IPS-20b (cell line): ENCODE data around the gene ZNF106.

ENCODE experiments used
- H3K27ac ChIP-seq: one replicate; pipeline ENCODE4 v1.5.1; 2013; ENCODE audit warnings: low read length
- H3K27me3 ChIP-seq: 2 replicates; pipeline ENCODE4 v1.6.1; 2013; ENCODE audit warnings: mild to moderate bottlenecking, low read length, inconsistent platforms; ENCODE audit not compliant: insufficient read depth
- H3K36me3 ChIP-seq: 2 replicates; pipeline ENCODE4 v1.6.1; 2013; ENCODE audit warnings: low read depth, mild to moderate bottlenecking, inconsistent platforms, low read length, moderate library complexity; ENCODE audit not compliant: insufficient read depth
- H3K4me1 ChIP-seq: 2 replicates; pipeline ENCODE4 v1.6.1; 2013; ENCODE audit warnings: mild to moderate bottlenecking, control low read depth, inconsistent platforms, low read length, moderate library complexity; ENCODE audit not compliant: insufficient read depth
- H3K4me3 ChIP-seq: 2 replicates; pipeline ENCODE4 v1.5.1; 2013; ENCODE audit warnings: mild to moderate bottlenecking, low read length, inconsistent platforms
- H3K9ac ChIP-seq: 2 replicates; pipeline ENCODE4 v1.6.1; 2013; ENCODE audit warnings: low read depth, mild to moderate bottlenecking, inconsistent platforms, low read length, moderate library complexity
- H3K9me3 ChIP-seq: 2 replicates; pipeline ENCODE4 v1.6.1; 2013; ENCODE audit warnings: mild to moderate bottlenecking, low read depth, low read length, inconsistent platforms; ENCODE audit not compliant: insufficient read depth

The ZNF106 gene

DNA sequence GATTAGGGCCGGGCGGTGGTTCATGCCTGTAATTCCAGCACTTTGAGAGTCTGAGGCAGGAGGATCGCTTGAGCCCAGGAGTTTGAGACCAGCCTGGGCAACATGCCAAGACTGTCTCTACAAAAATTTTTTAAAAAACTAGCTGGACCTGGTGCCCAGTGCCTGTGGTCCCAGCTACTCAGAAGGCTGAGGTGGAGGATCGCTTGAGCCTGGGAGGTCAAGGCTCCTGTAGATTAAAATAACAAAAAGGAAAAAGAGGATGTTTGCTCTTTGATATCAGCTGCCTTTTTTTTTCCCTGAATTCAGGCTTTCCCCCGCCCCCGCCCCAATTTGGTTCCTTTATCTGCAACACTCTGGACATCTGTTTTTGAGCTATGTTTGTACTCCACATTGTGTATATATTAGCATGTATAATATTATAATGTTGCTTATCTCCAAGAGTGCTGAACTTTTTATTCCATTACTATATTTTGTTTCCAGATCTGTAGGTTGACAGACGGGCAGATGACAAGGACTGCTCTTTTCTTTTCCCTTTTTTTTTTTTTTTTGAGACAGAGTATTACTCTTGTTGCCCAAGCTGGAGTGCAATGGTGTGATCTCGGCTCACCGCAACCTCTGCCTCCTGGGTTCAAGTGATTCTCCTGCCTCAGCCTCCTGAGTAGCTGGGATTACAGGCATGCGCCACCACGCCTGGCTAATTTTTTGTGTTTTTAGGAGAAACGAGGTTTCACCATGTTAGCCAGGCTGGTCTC, 9.1 kb upstream of the ZNF106 start:
- Histone ChIP-seq H3K36me3 (0 out of 2 replicates have a peak, but pooled peaks cover 3% of the 10 kb centered on the region), H3K4me1 (peaks cover 6% of the 10 kb centered on the region), H3K9ac (no peak overlapping the region), H3K27me3 (no peaks in the 10 kb centered on the region), H3K9me3 (no peaks in the 10 kb centered on the region), H3K27ac (no peak overlapping the region), H3K4me3 (no peak overlapping the region)

DNA sequence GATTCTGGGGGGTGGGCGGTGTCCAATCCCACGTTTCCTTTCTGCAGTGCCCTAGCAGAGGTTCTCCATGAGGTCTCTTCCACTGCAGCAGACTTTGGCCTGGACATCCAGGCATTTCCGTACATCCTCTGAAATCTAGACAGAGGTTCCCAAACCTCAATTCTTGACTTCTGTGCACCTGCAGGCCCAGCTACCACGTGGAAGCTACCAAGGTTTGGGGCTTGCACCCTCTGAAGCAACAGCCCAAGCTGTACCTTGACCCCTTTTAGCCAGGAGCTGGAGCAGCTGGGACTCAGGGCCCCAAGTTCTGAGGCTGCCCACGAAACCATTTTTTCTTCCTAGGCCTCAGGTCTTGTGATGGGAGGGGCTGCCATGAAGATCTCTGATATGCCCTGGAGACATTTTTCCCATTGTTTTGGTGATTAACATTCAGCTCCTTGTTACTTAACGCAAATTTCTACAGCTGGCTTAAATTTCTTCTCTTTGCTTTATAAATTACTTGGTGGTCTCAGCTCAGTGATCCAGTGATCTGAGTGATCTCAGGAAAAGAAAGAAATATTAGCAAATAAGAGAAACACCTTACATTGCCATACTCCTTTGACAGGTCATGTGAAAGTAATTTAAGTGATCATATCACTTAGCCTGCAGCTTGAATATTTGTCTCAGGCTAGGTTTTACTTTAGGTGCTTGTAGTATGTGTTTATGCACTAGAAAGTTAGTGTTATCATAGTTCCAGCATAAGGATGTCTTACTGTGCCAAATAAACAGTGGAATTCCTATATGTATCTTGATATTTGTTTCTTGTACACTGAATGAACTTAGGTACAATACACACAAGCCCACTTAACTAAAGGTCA, 7.5 kb upstream of the ZNF106 start:
- no peaks in the 10 kb centered on the region for H3K27me3 ChIP-seq
- no peak overlapping the region for H3K27ac ChIP-seq
- peaks cover 10% of the 10 kb centered on the region for H3K4me1 ChIP-seq

DNA sequence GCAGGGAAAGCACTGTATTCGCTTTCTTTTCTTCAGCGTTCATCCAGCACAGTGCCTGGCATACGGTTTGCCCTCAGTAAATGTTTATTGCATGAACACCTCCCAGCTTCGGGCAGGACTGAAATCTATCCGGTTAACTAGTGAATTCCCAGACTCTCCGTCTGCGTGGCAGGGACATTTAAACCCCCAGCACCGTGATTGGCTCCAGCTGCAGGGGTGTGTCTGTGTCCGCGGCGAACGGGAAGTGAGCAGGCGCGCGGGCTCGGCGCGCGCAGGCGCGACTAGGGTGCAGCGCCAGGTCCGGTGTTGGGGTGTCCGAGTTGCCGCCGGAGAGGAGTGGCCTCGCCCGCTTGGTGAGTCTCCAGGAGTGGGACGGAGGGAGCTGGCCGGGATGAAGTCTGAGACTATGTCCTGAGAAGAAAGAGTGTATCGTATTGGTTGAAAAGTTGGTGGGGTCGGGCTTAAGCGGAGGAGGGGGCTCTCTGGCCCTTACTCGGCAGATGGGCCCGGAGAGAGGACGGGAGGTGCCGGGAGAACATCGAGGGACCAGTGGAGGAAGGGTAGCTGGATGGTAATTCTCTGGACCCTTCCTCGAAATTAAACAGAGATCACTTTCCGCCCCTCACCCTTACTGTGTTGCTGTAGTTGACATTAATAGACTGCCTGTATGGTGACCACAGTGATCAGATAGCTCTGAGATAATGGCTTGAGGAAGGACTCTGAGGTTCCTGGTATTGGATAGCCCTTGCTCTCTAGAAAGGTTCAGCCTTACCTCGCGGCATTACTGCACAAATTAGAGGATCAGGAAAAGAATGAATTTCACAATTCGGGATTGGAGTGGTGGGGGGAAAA, 4.6 kb upstream of the ZNF106 start, which contains the start of gene SNAP23:
SNAP23 (plus strand) TSS at position 274 of the 852 bp plus-strand sequence. CDS start 16,213 bp downstream, outside the sequence.
- H3K4me3 ChIP-seq: peak within 1 kb of the TSS; percentile 89
- H3K36me3 ChIP-seq: 0 out of 2 replicates have a peak, but pooled peaks cover 3% of the 10 kb centered on the region
- H3K9ac ChIP-seq: peak within 1 kb of the TSS; percentile 82
- peaks cover 10% of the 10 kb centered on the region for H3K4me1 ChIP-seq
- H3K27me3 ChIP-seq: no peaks in the 10 kb centered on the region
- no peaks in the 10 kb centered on the region for H3K9me3 ChIP-seq
- H3K27ac ChIP-seq: no peak within 1 kb of the TSS

More for the DNA sequence above, 7.5 kb upstream of the ZNF106 start:
- H3K9me3 ChIP-seq: no peaks in the 10 kb centered on the region
- H3K9ac ChIP-seq: no peak overlapping the region
- H3K4me3 ChIP-seq: no peak overlapping the region
- H3K36me3 ChIP-seq: 0 out of 2 replicates have a peak, but pooled peaks cover 3% of the 10 kb centered on the region

DNA sequence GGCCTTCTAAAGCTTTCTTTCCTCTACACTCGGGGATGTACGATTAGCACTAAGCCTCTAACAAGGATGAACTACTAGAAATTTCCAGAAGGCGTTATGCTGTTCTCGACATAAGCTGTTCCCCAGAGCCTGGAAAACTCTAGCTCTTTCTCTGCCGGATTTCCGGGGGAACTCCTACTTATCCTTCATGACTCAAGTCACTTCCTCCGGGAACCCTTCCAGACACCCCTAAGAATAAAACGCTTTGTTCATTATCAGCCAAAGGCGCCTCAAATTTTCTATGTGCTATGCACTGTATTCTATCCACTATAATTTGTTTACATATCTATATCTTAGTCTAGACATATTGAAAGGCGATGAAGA, 4.0 kb upstream of the ZNF106 start:
- Histone ChIP-seq H3K27ac (no peak overlapping the region), H3K36me3 (0 out of 2 replicates have a peak, but pooled peaks cover 3% of the 10 kb centered on the region), H3K9me3 (no peaks in the 10 kb centered on the region), H3K9ac (peak overlapping the region; percentile 82; the same call in 1 of the 2 replicates), H3K4me3 (peak overlapping the region; percentile 89), H3K27me3 (no peaks in the 10 kb centered on the region), H3K4me1 (peaks cover 10% of the 10 kb centered on the region)

DNA sequence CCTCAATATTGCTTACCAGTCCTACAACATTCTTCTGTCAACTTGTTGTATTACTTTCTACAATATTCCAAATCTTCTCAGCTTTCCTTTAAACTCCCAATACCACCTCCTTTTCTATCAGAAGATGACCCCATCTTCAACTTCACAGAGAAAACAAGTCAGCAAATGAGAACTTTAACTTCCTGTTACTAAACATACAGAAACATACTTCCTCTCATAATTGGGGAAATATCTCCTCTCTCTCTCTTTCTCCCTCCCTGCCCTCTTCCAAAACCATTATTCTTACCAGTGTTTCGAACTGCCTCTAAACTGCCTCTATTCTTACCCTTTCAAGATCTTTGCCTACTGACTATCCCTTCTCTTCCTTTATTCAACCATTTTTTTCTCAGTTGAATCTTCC, 2.7 kb upstream of the ZNF106 start:
- Histone ChIP-seq H3K27ac (no peak overlapping the region), H3K36me3 (0 out of 2 replicates have a peak, but pooled peaks cover 2% of the 10 kb centered on the region), H3K9me3 (no peaks in the 10 kb centered on the region), H3K4me3 (no peak overlapping the region), H3K27me3 (no peaks in the 10 kb centered on the region), H3K9ac (no peak overlapping the region), H3K4me1 (peaks cover 4% of the 10 kb centered on the region; the same call in 1 of the 2 replicates)

DNA sequence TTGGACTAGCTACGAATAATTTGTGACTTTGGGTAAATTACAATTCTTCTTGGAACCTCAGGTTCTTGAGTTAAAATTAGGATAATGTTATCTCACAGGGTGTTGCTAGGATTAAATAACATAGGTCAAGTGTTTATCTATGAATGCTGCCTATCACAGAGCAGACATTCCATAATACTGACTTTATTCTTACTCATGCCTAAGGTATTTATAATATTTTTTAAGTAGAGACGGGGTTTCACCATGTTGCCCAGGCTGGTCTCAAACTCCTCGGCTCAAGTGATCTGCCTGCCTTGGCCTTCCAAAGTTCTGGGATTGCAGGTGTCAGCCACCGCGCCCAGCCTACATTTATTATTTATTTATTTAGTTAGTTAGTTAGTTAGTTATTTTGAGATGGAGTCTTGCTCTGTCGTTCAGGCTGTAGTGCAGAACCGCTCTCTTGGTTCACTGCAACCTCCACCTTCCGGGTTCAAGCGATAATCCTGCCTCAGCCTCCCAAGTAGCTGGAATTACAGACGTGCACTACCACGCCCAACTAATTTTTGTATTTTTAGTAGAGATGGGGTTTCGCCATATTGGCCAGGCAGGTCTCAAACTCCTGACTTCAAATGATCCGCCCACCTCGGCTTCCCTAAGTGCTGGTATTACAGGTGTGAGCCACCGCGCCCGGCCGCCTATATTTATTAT, 741 bp upstream of the ZNF106 start:
- Histone ChIP-seq H3K4me3 (peak overlapping the region; percentile 90), H3K27ac (peak overlapping the region; percentile 93), H3K36me3 (no peaks in the 10 kb centered on the region), H3K27me3 (no peaks in the 10 kb centered on the region), H3K4me1 (peaks cover 4% of the 10 kb centered on the region; the same call in 1 of the 2 replicates), H3K9me3 (no peaks in the 10 kb centered on the region), H3K9ac (peak overlapping the region; percentile 93)

DNA sequence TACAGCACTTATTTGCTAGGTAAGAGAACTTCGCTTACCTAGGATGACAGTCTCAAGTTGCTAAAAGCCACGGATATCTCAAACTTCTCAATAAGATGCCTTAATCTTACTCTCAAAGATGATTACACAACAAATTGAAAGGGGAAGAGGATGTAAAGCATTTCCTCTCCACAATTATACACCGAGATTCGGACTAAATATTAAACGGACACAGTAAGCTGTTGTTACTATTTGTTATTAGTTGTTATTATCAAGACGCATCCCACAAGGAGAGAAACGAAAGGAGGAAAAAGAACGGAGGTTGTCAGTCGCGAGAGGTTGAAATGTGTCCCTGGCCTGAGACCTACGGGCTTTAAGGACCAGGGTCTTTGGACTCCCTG, 660 bp downstream of the ZNF106 start:
- Histone ChIP-seq H3K4me3 (peak overlapping the region; percentile 90), H3K9ac (peak overlapping the region; percentile 93), H3K4me1 (peaks cover 4% of the 10 kb centered on the region; the same call in 1 of the 2 replicates), H3K27me3 (no peaks in the 10 kb centered on the region), H3K36me3 (no peaks in the 10 kb centered on the region), H3K9me3 (no peaks in the 10 kb centered on the region), H3K27ac (peak overlapping the region; percentile 28)

DNA sequence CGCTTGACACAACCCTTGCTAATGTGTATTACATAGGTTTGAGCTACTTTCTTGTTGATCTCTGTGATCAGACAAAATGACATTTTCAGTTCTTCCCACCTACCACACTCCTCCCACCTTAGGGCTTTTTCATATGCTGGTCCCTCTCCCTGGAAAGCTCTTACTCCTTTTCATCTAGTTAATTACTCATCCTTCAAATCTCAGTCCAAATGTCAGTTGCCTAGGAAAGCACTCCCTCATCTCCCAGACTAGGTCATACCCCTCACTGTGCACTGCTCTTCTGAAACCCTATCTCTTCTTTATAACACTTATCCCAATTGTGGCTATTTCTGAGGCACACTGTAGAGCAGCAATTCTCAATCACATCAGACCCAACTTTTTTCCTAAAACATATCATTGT, 7.3 kb downstream of the ZNF106 start:
- no peaks in the 10 kb centered on the region for H3K4me1 ChIP-seq
- no peak overlapping the region for H3K27ac ChIP-seq
- H3K36me3 ChIP-seq: no peaks in the 10 kb centered on the region
- no peak overlapping the region for H3K4me3 ChIP-seq
- no peaks in the 10 kb centered on the region for H3K9me3 ChIP-seq
- H3K27me3 ChIP-seq: no peaks in the 10 kb centered on the region
- H3K9ac ChIP-seq: no peak overlapping the region

DNA sequence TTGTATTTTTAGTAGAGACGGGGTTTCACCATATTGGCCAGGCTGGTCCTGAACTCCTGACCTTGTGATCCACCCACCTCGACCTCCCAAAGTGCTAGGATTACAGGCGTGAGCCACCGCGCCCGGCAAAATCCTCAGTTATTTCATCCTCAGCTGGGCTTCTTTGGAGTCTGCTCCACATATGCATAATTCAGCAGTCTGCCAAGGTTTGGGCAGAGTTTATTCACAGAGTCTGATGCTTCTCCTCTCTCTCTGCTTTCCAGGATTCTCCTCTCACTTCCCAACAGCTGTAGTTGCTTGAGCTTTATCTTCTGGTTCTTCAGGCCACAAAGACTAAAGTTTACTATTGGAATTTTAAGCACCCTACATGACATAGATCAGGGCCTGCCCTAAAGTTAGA, 8.2 kb downstream of the ZNF106 start:
- no peak overlapping the region for H3K9ac ChIP-seq
- H3K4me3 ChIP-seq: no peak overlapping the region
- no peaks in the 10 kb centered on the region for H3K27me3 ChIP-seq
- H3K9me3 ChIP-seq: no peaks in the 10 kb centered on the region
- H3K36me3 ChIP-seq: no peaks in the 10 kb centered on the region
- H3K4me1 ChIP-seq: no peaks in the 10 kb centered on the region
- H3K27ac ChIP-seq: no peak overlapping the region

DNA sequence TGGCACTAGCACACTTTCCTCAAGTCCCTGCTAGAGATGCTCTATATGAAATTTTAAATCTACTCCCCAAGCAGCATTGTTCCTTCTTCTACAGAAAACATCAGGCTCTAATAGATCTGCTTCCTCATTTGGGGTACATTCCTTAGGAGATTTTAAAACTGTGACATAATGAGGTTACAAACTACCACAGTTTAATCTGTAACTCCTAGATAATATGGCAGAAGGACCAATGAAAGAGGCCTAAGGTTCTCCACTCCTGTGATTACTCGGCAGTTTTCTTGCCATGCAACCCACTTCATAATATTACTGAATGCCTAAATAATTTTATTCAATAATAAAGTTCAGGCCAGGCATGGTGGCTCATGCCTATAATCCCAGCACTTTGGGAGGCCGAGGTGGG, 16.1 kb downstream of the ZNF106 start:
- H3K27ac ChIP-seq: no peak overlapping the region
- no peaks in the 10 kb centered on the region; the same call in 1 of the 2 replicates for H3K4me1 ChIP-seq
- H3K9ac ChIP-seq: no peak overlapping the region
- no peaks in the 10 kb centered on the region for H3K27me3 ChIP-seq
- no peaks in the 10 kb centered on the region for H3K9me3 ChIP-seq
- peaks cover 6% of the 10 kb centered on the region for H3K36me3 ChIP-seq
- H3K4me3 ChIP-seq: no peak overlapping the region

DNA sequence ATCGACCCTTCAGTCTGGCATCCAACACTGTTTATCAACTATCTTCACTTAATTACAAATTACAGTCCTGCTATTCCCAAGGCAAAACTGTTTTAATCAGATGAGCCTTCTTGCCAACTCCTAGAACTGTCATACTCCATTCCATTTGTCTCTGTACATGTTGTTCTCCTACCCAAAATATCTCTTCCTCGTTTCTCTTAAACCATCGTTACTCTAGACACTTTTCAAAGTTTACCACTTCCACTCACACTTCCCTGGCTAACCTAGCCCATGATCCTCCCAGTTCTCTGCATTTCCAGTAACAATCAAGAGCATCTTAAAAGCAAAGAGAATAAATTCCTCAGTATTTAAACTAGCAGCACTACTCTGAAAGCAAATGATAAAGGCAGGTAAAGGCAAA, 19.9 kb downstream of the ZNF106 start:
- H3K9ac ChIP-seq: no peak overlapping the region
- no peaks in the 10 kb centered on the region for H3K9me3 ChIP-seq
- peaks cover 10% of the 10 kb centered on the region for H3K36me3 ChIP-seq
- no peak overlapping the region for H3K4me3 ChIP-seq
- H3K27ac ChIP-seq: no peak overlapping the region
- H3K4me1 ChIP-seq: no peaks in the 10 kb centered on the region; the same call in 1 of the 2 replicates
- H3K27me3 ChIP-seq: no peaks in the 10 kb centered on the region
